Measurements from ENCODE around the gene TUBB4B.

- TF ChIP-seq CTCF (IDR thresholded peaks at IDR 0.05) (no peak), POLR2A (IDR thresholded peaks at IDR 0.05) (no peak)
These were observed 708 bp upstream of the TUBB4B start for GRCh38 chr9:137240318-137240840.
